Measurements from ENCODE around the gene LPP.
A peak's percentile ranks its signal among the peaks of the same experiment; 100 is the strongest.

The LPP gene

DNA sequence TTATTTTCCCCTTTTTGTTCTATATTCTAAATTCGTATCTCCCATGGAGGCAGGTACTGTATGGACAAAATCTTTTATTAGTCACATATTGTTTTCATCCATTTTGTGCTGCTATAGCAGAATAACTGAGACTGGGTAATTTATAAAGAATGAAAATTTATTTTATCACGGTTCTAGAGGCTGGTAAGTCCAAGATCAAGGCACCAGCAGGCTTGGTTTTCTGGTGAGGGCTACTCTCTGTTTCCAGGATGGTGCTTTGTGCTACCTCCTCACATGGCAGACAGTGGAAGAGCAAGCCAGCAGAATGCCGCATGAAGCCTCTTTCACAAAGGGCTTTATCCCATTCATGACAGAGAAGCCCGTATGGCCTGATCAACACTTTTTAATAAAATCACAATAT lies 595.9 kb downstream of the LPP start:
- DNase-seq (ENCODE audit: low read depth) = no peak

DNA sequence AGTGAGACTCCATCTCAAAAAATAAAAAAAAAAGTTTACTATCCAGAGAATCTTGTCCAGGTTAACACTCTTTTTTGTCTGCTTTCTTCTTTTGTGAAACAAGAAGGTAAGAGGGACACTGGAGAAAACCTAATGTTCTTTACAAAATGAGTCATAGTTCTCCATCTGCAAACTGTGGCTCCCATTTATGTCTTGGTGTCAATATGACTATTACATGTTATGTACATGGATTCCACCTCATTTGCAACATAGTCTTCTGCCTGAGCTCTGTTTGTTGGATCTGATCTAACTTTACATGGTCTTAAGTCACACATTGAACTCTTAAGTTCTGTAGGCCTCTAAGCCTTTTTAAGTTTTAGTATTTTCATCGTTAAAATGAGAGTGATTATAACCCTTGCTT lies 596.7 kb downstream of the LPP start:
- no peak for DNase-seq (ENCODE audit: low read depth)

DNA sequence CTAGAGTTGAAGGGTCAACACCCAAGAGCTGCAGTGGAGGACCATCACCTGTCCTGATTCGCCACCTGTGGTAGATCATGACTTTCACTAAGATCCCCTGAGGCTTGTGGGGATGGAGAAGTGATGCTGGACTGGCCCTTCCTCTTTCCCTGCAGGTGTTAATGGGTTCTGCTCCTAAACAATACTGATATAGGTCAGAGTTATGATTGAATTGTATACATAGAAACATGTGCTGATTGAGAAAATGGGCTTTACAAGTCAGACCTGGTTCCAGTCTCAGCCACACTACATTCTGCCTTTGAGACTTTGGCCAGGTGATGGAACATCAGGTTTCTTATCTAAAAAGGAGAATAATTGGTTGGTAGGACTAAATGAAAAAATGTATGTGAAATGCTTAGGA lies 598.9 kb downstream of the LPP start:
- no peak for DNase-seq (ENCODE audit: low read depth)

DNA sequence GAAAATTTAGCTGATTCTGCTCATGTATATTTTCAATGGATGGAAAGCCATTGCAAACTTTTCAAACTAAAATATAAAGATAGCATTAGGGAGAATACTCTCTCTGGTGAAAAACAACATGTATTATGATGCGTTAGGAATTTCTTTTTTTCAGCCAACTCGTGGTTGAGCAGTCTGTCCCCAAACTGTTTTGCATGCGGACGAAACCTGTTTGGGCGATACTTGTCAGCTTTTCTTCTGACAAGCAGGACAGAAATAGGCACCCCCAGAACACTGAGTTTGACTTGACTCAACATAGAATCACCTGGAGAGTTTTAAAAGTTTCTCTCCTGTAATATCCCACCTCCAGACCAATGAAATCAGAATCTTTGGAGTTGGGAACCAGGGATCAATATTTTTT lies 600.3 kb downstream of the LPP start:
- no peak for DNase-seq (ENCODE audit: low read depth)

DNA sequence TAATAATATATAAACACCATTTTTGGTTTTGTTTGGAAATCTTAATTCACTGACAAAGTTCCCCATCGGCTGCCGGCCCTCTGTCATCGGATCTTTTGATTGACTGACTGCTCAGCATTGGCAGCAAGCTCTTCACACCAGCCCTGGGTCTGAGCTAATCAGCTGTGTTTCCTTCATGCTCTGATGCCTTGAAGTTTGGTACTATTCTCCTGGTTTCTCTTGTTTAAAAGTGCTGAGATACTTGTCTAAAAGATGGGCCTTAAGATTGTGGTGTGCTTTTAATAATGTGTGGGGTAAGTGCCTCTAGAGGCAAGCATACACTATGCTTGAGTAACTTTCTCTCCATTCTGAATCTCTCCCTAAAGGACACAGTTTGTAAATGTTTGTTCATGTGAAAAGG lies 602.3 kb downstream of the LPP start:
- no peak for DNase-seq (ENCODE audit: low read depth)

DNA sequence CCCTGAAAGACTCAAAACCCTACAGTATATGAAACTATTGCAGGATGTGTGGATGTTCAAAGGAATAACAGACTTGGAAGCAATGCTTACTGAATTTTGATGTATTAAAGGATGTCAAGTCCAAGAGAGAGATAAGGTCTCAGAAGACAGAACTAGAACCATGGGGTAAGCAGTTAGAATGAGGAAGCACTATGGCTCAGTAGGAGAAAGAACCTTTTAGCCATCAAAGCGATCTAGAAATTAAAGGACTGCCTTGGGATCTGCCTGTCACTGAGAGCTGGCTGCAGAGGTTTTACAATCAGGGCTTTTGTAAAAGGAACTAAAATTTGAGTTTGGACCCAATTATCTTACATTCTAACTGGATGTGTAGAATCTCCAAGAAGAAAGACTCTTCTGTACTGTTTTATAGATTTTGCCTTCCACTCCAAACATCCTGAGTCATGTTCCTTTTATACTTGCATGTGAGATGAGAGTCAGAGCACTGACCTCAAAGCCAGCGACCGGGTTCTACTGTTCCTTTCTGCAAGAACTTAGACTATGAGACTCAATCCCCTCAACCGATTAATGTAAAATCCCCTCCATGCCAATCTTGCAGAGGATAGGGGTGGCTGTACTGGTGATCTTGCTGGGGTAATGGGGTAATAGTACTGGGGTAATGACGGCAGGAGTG lies 605.5 kb downstream of the LPP start:
- no peak for DNase-seq (ENCODE audit: low read depth)

DNA sequence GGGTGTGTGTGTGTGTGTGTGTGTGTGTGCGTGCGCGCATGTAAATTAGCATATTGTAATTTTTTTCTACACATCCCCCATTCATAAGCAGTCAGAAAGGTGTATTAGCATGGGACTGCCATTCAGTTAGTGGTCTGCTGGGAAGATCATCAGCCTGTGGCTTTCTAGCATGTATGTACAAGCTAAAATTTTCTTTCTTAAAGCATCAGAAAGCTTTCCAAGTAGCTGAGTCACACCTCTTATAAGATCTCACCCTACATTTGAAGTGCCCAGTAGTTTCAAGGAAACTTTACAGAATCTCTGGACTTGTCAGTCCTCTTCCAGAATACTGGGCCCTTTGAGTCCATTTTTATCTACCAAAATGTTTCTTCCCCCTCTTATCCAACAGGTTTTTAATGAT lies 606.5 kb downstream of the LPP start:
- peak; percentile 19 for DNase-seq (ENCODE audit: low read depth)

DNA sequence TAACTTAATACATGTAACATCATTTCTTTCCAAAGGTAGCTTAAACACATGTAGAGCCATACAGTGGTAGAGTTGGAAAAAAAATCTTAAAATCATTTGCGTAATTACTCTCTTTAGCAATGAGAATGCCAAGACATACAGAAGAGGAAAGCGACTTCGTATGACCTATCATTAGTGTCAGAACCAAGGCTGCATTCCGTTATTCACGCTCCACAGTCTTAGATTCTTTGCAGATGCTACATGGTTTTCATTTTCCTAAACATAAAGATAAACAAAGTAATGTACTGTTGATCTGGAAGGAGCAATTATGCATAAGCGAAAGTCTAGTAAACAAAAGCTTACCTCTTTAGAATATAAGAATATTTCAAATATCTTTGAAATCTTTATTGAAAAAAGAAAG lies 607.5 kb downstream of the LPP start:
- no peak for DNase-seq (ENCODE audit: low read depth)

DNA sequence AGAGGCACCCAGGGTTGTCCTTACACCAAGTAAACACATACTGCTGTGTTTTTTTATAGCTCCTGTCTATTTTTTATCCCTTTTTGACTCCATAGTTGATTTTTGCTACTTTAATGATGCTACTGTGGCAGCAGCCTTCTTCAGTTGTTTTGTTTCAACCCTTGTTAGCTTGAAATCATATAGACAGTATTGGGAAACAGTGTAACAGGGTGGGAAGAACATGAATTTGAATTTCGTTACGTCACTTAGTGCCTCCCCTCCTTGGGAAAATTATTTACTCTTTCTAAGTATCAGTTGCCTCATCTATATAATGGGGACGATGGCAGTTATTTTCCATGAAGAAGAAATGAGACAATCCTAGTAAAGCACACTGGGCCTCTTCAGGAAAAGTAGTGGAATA lies 608.0 kb downstream of the LPP start:
- no peak for DNase-seq (ENCODE audit: low read depth)

DNA sequence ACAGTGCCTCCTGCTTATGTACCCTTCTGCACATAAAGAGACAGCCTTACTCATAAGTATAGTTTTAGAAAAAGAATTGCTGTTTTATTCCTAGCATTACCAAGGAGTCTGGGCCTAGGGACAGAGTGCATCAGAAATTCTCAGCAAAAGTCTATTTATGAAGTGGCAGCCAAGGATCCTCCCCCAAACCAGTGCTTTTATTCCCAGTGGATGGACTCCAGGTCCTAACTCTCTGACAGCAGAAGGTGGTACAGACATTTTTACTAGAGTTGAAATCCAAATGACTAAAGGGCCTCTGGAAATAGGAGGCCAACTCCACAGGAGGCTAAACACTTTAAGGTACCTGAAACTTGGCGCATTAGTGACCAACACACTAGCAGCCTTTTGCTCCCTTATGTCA lies 610.7 kb downstream of the LPP start:
- DNase-seq (ENCODE audit: low read depth) = no peak

DNA sequence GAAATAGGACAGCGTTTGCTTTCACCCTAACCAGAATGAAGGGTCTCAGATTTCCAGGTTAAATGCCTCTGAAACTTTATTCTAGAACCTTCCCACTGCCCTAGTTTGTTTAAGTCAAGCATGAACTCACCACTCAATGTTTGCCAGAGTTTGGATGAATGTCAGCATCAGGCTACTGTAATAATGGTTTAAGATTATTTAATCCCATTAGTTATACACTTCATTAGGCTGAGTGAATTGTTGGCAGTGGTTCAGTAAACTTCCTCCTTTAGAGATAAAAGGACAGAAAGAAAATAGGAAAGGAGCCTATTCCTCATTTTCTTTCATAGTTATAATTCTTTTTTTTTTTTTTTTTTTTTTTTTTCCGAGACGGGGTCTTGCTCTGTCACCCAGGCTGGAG lies 615.9 kb downstream of the LPP start:
- DNase-seq (ENCODE audit: low read depth) = no peak

DNA sequence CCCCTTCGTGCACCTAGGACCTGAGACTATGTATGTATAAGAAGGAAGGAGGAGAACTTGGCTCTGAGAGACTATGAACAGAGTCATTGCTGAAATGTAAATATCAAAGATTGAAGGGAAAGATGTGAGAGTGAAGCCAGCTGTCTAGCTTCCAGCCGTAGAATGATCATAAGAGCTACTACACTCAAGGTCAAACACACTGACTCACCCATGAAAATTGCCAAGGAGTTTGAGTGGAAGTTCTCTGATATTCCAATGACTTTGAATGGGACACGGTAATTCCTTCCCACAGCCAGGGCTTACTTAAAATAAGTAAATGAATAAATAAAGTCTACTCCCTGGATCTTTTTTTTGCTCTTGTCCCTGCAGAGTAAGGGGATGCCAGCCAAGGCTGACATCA lies 618.9 kb downstream of the LPP start:
- peak; percentile 64 for DNase-seq (ENCODE audit: low read depth)

DNA sequence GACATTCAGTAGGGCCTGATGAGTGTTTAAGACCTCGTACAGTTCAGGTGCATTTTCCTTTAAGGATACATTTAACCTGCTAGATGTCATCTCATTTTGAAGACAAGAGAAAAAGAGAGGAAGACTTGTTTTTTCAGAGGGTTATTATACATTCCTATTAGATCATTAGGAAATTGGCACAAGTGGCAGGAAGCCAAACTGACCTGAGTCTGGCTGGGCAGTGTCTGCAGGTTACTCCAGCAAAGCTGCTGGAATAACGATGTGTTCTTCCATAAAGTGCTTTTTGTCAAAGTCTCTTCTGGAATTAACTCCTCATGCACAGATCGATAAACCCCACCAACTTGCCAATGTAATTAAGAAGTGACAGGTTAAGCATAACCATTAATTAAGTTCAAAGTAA lies 621.5 kb downstream of the LPP start:
- DNase-seq (ENCODE audit: low read depth) = no peak

DNA sequence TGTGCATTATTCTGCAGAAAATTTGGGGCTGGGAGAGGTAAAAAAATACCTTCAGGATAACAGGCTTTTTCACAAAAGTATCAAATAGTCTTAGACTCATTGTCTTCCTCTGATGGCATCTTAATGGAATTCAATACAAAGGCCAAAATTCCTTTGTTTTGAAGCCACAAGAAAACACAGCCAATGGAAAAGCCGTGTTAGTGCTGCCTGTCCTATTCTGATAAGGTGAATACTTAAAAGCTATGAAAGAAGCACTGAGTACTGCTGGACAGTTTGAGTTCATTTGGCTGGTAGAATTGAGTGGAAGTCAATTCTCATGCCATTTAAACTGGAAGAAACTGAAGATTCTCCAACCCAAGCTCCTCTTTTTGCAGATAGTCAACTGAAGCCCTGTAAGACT lies 622.5 kb downstream of the LPP start:
- peak; percentile 57 for DNase-seq (ENCODE audit: low read depth)

DNA sequence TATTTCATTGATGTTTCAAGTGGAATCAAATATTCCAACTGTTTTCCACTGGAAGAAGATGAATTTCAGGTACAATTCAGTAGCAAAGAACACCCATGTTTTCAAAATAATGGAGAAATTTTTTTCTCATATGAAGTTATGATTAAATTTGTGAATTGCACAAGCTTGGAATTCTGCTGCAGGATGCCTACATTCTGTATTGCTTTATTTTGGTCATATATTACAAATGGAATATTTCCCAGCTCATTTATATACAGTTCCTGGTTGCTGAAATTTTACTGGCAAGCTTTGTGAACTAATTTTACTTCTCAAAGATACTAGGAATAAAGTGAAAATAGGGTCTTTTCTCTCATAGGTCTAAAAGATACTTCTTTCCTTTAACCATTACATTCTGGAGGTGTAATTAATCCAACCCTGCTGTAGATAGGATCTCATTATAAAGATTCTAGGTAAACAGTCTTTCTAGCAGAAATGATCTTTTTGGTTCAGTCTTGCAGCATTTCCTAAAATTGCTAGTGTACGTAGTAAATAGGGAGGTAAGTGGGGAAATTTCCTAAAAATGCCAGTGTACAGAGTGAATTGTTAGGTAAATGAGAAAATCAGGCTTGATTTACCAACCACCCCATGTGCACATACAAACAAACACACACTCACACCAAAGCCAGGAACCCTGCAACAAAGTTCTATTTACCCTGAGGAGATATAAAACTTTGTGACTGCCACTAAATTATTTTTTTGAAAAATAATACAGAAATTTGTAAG lies 624.3 kb downstream of the LPP start:
- DNase-seq (ENCODE audit: low read depth) = no peak

DNA sequence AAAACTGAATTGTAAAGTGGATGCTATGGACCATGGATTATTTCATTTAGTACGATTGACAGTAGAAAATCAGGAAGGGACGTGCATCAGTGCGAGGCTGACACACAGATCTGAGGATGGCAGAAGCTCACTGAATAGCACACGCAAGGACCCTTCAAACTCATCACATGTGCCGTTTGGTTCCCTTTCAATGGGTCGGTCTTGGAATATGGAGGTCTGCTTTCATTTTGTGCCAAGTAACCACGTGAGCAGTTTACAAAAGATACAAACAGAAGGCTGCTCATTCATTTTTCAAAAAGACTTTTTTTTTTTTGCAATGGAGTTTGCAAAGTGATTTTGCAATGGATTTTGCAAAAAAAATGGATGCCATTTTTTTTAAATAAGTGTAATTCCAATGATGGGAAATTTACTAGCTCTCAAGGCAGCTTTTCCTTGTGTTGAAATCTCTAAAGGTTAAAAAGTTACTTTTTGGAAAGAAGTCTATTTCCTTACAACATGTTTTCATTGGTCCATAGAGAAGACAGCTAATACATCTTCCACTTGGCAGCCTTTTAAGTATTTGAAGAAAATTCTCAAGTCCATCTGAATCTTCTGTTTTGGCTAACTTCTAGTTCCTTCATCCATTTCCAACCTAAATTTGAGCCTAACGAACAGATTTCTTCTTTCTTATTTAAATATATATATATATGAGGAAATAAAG lies 625.5 kb downstream of the LPP start:
- DNase-seq (ENCODE audit: low read depth) = no peak

DNA sequence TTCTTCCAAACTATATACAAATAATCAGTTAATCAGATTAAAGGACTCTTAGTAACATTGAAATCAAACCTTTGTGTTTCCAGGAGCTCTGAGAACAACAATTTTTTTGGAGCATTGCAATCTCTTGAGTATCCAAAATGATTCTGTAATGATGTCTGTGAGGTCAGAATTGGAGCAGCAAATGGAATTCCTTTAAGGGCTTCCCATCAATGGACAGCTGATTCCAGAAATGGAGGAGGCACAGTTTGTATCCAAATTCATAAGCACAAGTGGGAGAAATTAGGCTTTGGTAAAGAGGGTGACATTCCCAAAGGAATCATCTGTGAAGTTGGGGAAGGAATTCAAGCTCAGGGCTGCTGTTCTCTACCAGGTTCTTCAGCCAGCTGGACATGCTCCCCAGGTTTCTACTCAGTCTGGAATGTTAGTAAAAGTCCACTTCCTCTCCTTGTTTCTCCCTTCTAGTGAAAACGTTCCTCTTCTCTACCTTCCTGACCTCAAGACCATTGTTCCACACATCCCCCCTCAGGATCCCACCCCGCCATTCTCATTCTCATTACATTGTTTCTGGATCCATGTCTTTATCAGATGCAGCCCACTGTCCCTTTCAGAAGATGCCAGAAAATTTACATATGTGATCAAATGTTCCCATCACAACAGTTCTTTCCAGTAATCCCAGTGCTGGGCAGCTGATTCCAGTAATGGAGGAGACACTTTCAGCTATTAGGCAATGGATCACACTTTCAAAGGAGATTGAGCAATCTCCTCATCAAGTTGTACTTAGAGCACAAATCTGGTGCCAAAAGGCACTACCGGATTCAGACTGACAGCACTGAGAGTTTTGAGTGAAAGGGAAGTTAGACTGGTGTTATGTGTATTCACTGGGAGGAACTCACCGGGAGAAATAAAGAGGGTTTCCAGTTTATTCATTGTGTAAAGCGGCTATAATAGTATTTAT lies 626.5 kb downstream of the LPP start:
- DNase-seq (ENCODE audit: low read depth) = no peak

DNA sequence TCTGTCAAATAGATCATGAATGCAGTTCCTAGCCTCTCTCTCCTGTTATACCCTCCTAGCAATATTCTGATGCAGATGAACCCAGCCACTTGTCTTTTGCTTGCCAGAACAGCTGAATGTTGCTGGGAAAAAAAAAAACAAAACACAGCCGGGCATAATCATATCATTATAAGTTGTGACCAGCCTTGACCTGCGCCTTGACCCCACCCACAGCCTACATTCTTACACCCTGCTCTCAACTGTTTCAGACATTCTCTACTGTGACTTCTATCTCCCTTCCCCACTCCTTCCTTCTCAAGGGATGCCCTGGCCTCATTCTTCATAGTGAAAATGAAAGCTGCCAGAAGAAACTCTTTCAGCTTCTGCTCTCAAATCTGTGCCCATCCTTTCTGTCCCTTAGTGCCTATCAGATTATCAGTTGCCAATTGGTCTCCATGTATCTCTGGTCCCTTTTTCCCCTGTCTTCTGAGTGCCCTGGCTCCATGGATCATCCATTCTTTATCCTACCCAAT lies 628.7 kb downstream of the LPP start:
- DNase-seq (ENCODE audit: low read depth) = no peak

DNA sequence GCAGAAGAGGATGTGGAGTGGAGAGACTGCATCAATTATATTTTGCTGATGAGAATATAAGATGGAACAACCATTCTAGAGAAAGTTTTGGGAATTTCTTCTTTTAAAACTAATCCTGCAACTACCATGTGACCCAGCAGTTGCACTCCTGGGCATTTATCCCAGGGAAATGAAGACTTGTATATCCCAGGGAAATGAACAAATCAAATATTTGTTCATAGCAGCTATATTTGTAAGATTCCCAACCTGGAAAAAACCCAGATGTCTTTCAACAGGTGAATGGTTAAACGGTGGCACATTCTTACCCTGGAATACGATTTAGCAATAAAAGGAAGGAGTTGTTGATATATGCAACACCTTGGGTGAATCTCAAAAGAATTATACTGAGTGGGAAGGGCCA lies 632.5 kb downstream of the LPP start:
- DNase-seq (ENCODE audit: low read depth) = no peak

DNA sequence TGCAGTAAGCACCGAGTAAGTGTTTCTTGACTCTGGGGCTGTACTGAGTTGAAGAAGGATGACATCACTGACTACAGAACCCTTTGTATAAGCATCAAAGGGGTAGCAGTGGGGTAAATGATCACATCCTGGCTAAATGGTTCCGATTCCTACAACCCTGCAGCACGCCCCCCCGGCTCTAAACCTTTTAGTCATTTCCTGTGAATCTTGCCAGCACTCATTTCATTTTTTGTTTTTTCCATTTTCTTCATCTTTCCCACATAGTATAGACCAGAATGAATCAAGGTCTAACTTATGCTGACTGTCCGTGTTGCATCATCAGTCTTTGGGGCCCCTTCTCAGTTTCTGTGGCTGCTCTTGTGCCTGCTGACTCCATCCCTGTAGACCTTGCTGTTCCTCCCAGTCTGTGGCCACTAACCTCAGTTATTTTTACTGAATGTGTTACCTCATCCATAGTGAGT lies 634.7 kb downstream of the LPP start:
- peak; percentile 97 for DNase-seq (ENCODE audit: low read depth)

DNA sequence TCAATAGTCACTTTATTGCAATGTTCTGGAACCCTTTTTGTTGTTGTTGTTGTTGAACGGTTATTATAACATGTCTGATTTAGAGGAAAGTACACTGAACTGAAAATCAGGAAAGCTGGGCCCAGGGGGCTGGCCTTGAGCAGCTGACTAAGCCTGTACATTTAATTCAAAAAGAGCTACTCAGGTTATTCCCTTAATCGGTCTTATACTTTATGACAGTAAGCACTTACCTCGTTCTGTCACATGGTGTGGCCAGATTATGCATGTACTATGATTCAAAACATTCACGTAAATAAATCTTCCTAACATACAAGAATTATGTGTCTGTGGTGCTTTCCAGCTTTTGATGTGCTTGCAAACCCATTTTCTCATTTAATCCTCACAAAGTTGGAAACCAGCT lies 635.3 kb downstream of the LPP start:
- peak; percentile 30 for DNase-seq (ENCODE audit: low read depth)

DNA sequence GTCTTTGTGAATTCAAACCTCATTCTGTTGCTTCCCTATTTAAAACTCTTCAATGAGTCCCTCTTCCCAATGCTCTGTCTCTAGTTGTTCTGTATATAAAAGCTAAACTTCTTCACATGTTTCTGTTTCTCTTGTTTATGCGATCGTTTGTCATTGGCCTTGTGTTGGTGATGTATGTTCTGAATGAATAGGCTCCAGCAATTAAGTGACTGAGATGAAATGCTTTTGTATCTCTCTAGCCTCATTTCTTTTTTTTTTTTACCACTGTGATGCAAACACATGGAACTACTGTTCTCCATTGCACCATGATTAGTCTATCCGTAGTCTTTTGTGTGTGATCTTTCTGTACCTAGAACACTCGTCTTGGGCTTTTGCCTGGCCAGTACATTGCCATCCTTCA lies 637.4 kb downstream of the LPP start:
- DNase-seq (ENCODE audit: low read depth) = no peak

Measured in ELR (cell line).